Loucy (cell line): ENCODE data around the gene SCCPDH.

Experiments used
- EZH2phosphoT487 ChIP-seq: fragments of 200-600 bp; IDR thresholded peaks from 2 replicates; pipeline ENCODE4 v1.6.1; 2018; ENCODE audit warnings: antibody characterized with exemption, mild to moderate bottlenecking, moderate library complexity, borderline replicate concordance
- TF ChIP-seq, protein P1 (sequence below): fragments of 200-600 bp; sonication (generic); conservative IDR thresholded peaks from 2 replicates; pipeline ENCODE4 v1.5.1; 2014; ENCODE audit warnings: mild to moderate bottlenecking, antibody characterized with exemption, low read length

DNA sequence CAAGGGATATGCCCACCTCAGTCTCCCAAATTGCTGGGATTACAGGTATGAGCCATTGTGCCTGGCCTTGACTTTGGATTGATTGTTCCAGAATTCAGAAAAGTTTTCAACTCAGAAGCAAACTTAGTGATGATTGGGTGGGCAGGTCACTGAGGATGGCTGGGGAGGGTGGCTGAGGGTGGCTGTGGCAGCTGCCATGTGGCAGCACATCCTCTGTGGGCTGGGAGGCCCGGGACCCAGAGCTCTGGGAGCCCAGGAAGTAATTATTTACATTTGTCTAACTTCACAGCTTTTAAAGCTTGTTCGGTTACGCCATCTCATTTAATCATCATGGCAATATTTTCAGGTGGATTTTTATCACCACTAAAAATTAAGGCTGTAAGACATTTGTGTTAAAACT lies 76.1 kb downstream of the SCCPDH start:
- TF ChIP-seq, protein P1, sequence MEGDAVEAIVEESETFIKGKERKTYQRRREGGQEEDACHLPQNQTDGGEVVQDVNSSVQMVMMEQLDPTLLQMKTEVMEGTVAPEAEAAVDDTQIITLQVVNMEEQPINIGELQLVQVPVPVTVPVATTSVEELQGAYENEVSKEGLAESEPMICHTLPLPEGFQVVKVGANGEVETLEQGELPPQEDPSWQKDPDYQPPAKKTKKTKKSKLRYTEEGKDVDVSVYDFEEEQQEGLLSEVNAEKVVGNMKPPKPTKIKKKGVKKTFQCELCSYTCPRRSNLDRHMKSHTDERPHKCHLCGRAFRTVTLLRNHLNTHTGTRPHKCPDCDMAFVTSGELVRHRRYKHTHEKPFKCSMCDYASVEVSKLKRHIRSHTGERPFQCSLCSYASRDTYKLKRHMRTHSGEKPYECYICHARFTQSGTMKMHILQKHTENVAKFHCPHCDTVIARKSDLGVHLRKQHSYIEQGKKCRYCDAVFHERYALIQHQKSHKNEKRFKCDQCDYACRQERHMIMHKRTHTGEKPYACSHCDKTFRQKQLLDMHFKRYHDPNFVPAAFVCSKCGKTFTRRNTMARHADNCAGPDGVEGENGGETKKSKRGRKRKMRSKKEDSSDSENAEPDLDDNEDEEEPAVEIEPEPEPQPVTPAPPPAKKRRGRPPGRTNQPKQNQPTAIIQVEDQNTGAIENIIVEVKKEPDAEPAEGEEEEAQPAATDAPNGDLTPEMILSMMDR: no peak
- TF ChIP-seq EZH2phosphoT487: no peak
